A673 (cell line): ENCODE data around the gene ZBTB20.

ENCODE experiments used
- EZH2 ChIP-seq: fragments of 200-600 bp; sonication (generic); IDR thresholded peaks from 2 replicates; pipeline ENCODE4 v1.6.1; 2017; ENCODE audit warnings: borderline replicate concordance, low read depth, mild to moderate bottlenecking, mixed read lengths, antibody characterized with exemption, low read length; ENCODE audit not compliant: poor library complexity, severe bottlenecking
- TF ChIP-seq, protein P1 (sequence below): fragments of 300-800, 200-600 bp; sonication (generic); conservative IDR thresholded peaks from 2 replicates; pipeline ENCODE4 v1.5.1; 2017; ENCODE audit warnings: low read depth, mild to moderate bottlenecking, antibody characterized with exemption, low read length, moderate library complexity, mixed read lengths

DNA sequence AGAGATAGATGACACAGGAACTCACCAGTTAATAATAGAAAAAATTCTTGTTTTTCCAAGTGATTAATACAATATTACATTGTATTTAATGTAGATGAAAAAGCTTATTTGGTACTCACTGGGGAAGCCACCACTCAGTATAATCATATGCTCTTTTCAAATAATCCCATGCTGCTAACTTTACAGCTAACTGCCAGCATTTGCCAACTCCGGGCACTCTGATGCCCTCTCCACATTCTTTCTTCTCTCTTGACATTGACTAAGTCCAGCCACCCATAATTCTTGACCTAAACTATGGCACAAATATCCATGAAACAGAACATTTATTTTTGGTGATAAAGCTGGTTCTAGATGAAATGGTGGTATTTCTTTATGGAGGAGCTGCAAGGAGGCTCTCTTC lies 384.9 kb downstream of the ZBTB20 start:
- TF ChIP-seq, protein P1, sequence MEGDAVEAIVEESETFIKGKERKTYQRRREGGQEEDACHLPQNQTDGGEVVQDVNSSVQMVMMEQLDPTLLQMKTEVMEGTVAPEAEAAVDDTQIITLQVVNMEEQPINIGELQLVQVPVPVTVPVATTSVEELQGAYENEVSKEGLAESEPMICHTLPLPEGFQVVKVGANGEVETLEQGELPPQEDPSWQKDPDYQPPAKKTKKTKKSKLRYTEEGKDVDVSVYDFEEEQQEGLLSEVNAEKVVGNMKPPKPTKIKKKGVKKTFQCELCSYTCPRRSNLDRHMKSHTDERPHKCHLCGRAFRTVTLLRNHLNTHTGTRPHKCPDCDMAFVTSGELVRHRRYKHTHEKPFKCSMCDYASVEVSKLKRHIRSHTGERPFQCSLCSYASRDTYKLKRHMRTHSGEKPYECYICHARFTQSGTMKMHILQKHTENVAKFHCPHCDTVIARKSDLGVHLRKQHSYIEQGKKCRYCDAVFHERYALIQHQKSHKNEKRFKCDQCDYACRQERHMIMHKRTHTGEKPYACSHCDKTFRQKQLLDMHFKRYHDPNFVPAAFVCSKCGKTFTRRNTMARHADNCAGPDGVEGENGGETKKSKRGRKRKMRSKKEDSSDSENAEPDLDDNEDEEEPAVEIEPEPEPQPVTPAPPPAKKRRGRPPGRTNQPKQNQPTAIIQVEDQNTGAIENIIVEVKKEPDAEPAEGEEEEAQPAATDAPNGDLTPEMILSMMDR, result no peak
- no peak for TF ChIP-seq EZH2
